K562 (cell line): ENCODE data around the gene ADAMTS1. TPM values are rescaled to one million over a fixed set of nuclear protein-coding genes. Genes with fewer than 3 reads are reported as not detected.

Experiments
- ATAC-seq: fragments of 200-7000 bp; cut with Tn5 transposase; 3 replicates; pipeline ENCODE4 v1.9.1; 2020; ENCODE audit warnings: moderate library complexity
- BruUV-seq: library from RNA; stranded (reverse); fragments of 400-500 nt; replicated peaks from 2 replicates; lab custom pipeline; 2021; lab: Mats Ljungman, UMichigan
- CTCF ChIA-PET: fragments of 300-600 bp; formaldehyde crosslinking; extraction: SDS; loops from one replicate; lab custom pipeline; 2021; ENCODE audit warnings: low intra/inter-chr PET ratio; lab: Yijun Ruan, JAX
- POLR2A ChIA-PET: fragments of 300-600, 350-650 bp; sonication (Branson Sonifier 250); formaldehyde crosslinking; extraction: SDS; loops from one replicate; lab custom pipeline; 2021; ENCODE audit warnings: antibody characterized with exemption, inconsistent platforms; lab: Yijun Ruan, JAX
- DNase-seq, 4 experiments: peaks; one replicate each; pipeline versions ENCODE4 v3.0.0 to v3.0.0-alpha.2; 2011 to 2018; ENCODE audit warnings: low spot score in 3 of 4, mixed read lengths in 3 of 4; ENCODE audit errors: extremely low read depth in 1 of 4
- FAIRE-seq: peaks from 2 replicates; lab custom pipeline; 2011; peaks lifted over from hg19 to GRCh38; lab: Jason Lieb, UNC
- H2AFZ ChIP-seq: 2 replicates; pipeline ENCODE4 v1.6.0; 2011; ENCODE audit warnings: low read depth, low read length, control low read depth, inconsistent platforms
- H3K27ac ChIP-seq: fragments of 200-600 bp; 3 replicates; pipeline ENCODE4 v1.8.0; 2011; ENCODE audit warnings: low read depth, mild to moderate bottlenecking, control low read depth, inconsistent platforms, low read length, moderate library complexity, mixed read lengths; ENCODE audit errors: extremely low read depth
- H3K27me3 ChIP-seq, 2 experiments: fragments of 300-600 bp in 1 of 2; 2 replicates in 1 of 2; 3 replicates in 1 of 2; pipeline versions ENCODE4 v1.6.0 to v1.8.0; 2011; ENCODE audit warnings: inconsistent platforms in 2 of 2, low read length in 2 of 2, mild to moderate bottlenecking in 1 of 2, mixed read lengths in 1 of 2, moderate library complexity in 1 of 2; ENCODE audit not compliant: control insufficient read depth in 2 of 2, insufficient read depth in 2 of 2
- H3K36me3 ChIP-seq: fragments of 300-600 bp; 3 replicates; pipeline ENCODE4 v1.8.0; 2011; ENCODE audit warnings: mild to moderate bottlenecking, low read length, inconsistent platforms; ENCODE audit not compliant: control insufficient read depth, insufficient read depth
- H3K4me1 ChIP-seq, 2 experiments: fragments of 200-600 bp in 1 of 2; replicated peaks in 1 of 2; 2 replicates in 1 of 2; 3 replicates in 1 of 2; pipeline versions ENCODE4 v1.5.1 to v1.8.0; 2011; ENCODE audit warnings: inconsistent platforms in 2 of 2, low read length in 2 of 2, mild to moderate bottlenecking in 1 of 2, mixed read lengths in 1 of 2, moderate library complexity in 1 of 2; ENCODE audit not compliant: control insufficient read depth in 2 of 2, insufficient read depth in 2 of 2
- H3K4me2 ChIP-seq: 2 replicates; pipeline ENCODE4 v1.6.1; 2011; ENCODE audit warnings: low read length, control low read depth, inconsistent platforms, mixed read lengths; ENCODE audit not compliant: insufficient read depth
- H3K4me3 ChIP-seq: fragments of 200-600 bp; sonication (generic), shearing (Covaris generic); 2 replicates; pipeline ENCODE4 v1.5.1; 2016; ENCODE audit warnings: control low read depth, inconsistent platforms
- H3K79me2 ChIP-seq: fragments of 200-600 bp; 3 replicates; pipeline ENCODE4 v1.8.0; 2011; ENCODE audit warnings: low read length, inconsistent platforms; ENCODE audit not compliant: control insufficient read depth, insufficient read depth
- H3K9ac ChIP-seq, 2 experiments: 2 replicates each; pipeline versions ENCODE4 v1.6.0 to v1.6.1; 2011; ENCODE audit warnings: low read depth in 2 of 2, low read length in 2 of 2, control low read depth in 1 of 2, inconsistent platforms in 1 of 2, mild to moderate bottlenecking in 1 of 2, mixed read lengths in 1 of 2; ENCODE audit not compliant: insufficient read depth in 1 of 2
- H3K9me1 ChIP-seq: one replicate; pipeline ENCODE4 v1.6.0; 2011; ENCODE audit warnings: inconsistent platforms, mild to moderate bottlenecking, low read length, moderate library complexity; ENCODE audit not compliant: control insufficient read depth, insufficient read depth
- H3K9me3 ChIP-seq: replicated peaks from 2 replicates; pipeline ENCODE4 v1.5.1; 2011; ENCODE audit warnings: low read depth, low read length, inconsistent platforms; ENCODE audit not compliant: control insufficient read depth, insufficient read depth
- H4K20me1 ChIP-seq: replicated peaks from 2 replicates; pipeline ENCODE4 v1.6.1; 2011; ENCODE audit warnings: low read length, inconsistent platforms, mixed read lengths; ENCODE audit not compliant: control insufficient read depth, insufficient read depth
- CHCHD3 ChIP-seq: fragments of 250-450 bp; sonication (Bioruptor Pico); IDR thresholded peaks from 2 replicates; pipeline ENCODE4 v2.1.2; 2022; ENCODE audit warnings: mild to moderate bottlenecking
- GMEB1 ChIP-seq: fragments of 250-450 bp; sonication (Bioruptor Pico); IDR thresholded peaks from 2 replicates; pipeline ENCODE4 v1.4.0; 2020; ENCODE audit warnings: mild to moderate bottlenecking
- HBP1 ChIP-seq: fragments of 450-650 bp; formaldehyde crosslinking; IDR thresholded peaks from 2 replicates; pipeline ENCODE4 v1.4.0; 2022; ENCODE audit warnings: missing genetic modification characterization
- MIER1 ChIP-seq: fragments of 450-650 bp; IDR thresholded peaks from 2 replicates; pipeline ENCODE4 v1.6.1; 2016; ENCODE audit warnings: antibody characterized with exemption, mild to moderate bottlenecking, low read depth
- SMARCB1 ChIP-seq: IDR thresholded peaks from 2 replicates; pipeline ENCODE4 v1.6.1; 2011; ENCODE audit warnings: improper control_type of control experiment, low read depth; ENCODE audit not compliant: insufficient read length
- ZNF584 ChIP-seq: fragments of 200-800 bp; sonication (Bioruptor generic); IDR thresholded peaks from 2 replicates; pipeline ENCODE4 v1.6.1; 2016; ENCODE audit warnings: low read depth, mild to moderate bottlenecking, missing genetic modification characterization, missing compliant biosample characterization
- WGBS: fragments of 100-300 bp; shearing (Covaris generic); methylation state at CpG from one replicate; pipeline ENCODE4 v1.1.6; 2016; ENCODE audit warnings: low coverage, mixed read lengths; ENCODE audit not compliant: insufficient coverage; ENCODE audit errors: missing lambda C conversion rate; 5-methylcytosine and 5-hydroxymethylcytosine counted together
- in situ Hi-C: fragments of 300-500 bp; cut with MboI; formaldehyde crosslinking; loops from 4 replicates; pipeline ENCODE4 v1.15.0; 2018; ENCODE audit warnings: inconsistent platforms, mixed read lengths
- intact Hi-C: fragments of 100-400 bp; cut with micrococcal nuclease; formaldehyde crosslinking; loops from 2 replicates; pipeline ENCODE4 v1.14.2; 2022
- polyA plus RNA-seq, 8 experiments: library from polyadenylated mRNA; depleted of rRNA in 4 of 8; stranded (reverse) in 5 of 8; unstranded in 3 of 8; fragments of >200 nt; fragmentation: Nextera tagmentation in 2 of 8; fragmentation: Illumina TruSeq in 1 of 8; extraction: Ambion mirVana in 2 of 8; extraction: Trizol in 1 of 8; gene quantifications; 2 replicates each; pipeline versions ENCODE4 v1.2.1 to v1.2.3, GENCODE V29; 2011 to 2014; ENCODE audit warnings: inconsistent platforms in 1 of 8, missing spikeins in 1 of 8
- total RNA-seq, 7 experiments: library from RNA; depleted of rRNA in 6 of 7; stranded (reverse); fragments of >200 nt in 6 of 7; fragmentation: Illumina TruSeq in 2 of 7; extraction: Trizol in 2 of 7; gene quantifications; 2 replicates each; pipeline versions ENCODE4 v1.2.1 to v1.2.3, GENCODE V29; 2011 to 2021; ENCODE audit warnings: low replicate concordance in 1 of 7

Gene ADAMTS1
- total and polyA plus RNA-seq, 9 of the 15 experiments (the other 6 are each of a cell fraction or from before 2014, with no cell fraction given) = 0.01 to 0.58 TPM; not detected in 7

GRCh38 chr21:26845066-26845758 is at the start of gene ADAMTS1 (continued):
- no peak for TF ChIP-seq GMEB1
- TF ChIP-seq HBP1 (CRISPR knock-in tag) = no peak
- TF ChIP-seq SMARCB1 = no peak
- no peak for TF ChIP-seq CHCHD3 (CRISPR knock-in tag)
- no peak for TF ChIP-seq ZNF584 (CRISPR knock-in tag)

GRCh38 chr21:26892151-26892550 is 46.9 kb upstream of the ADAMTS1 start:
- BruUV-seq = no TSS peak
- Histone ChIP-seq H3K4me1 (no peaks in the 10 kb centered on the region), H3K36me3 (no peaks in the 10 kb centered on the region), H3K9ac (no peak overlapping the region), H3K27me3 (no peaks in the 10 kb centered on the region), H3K27ac (no peak overlapping the region), H3K4me2 (no peak overlapping the region), H3K9me3 (no peaks in the 10 kb centered on the region), H2AFZ (no peak overlapping the region), H3K9me1 (no peaks in the 10 kb centered on the region), H3K79me2 (no peaks in the 10 kb centered on the region), H3K4me3 (no peak overlapping the region), H4K20me1 (no peaks in the 10 kb centered on the region)
- no peak for ATAC-seq
- intact Hi-C loops = no loop called here
- no peak for TF ChIP-seq MIER1
- CTCF ChIA-PET = no interaction called here
- no peak for FAIRE-seq
- DNase-seq = no peak
- POLR2A ChIA-PET = no interaction called here
- in situ Hi-C loops = no loop called here
- 0% methylated on average over 1 of the region's 1 CpG for WGBS
